G401.6 (cell line): Measurements from ENCODE around the gene CAB39.

Source experiments
- FAIRE-seq: peaks from 2 replicates; lab custom pipeline; 2012; peaks lifted over from hg19 to GRCh38; lab: Jason Lieb, UNC

CAB39 gene

GRCh38 chr2:230712443-230713330 is at the start of gene CAB39:
Gene CAB39 (plus strand): TSS chr2:230712842. CDS start chr2:230760002, 47,160 bp downstream.
- no peak for FAIRE-seq

GRCh38 chr2:230664128-230664527 is 48.5 kb upstream of the CAB39 start:
- no peak for FAIRE-seq

GRCh38 chr2:230664844-230665243 is 47.8 kb upstream of the CAB39 start:
- FAIRE-seq: no peak

GRCh38 chr2:230665263-230665691 is 47.4 kb upstream of the CAB39 start:
- FAIRE-seq: no peak

GRCh38 chr2:230666446-230666845 is 46.2 kb upstream of the CAB39 start:
- FAIRE-seq: no peak

GRCh38 chr2:230666885-230667712 is 45.5 kb upstream of the CAB39 start:
- FAIRE-seq: no peak

GRCh38 chr2:230668184-230668938 is 44.3 kb upstream of the CAB39 start:
- no peak for FAIRE-seq

GRCh38 chr2:230668939-230669303 is 43.7 kb upstream of the CAB39 start:
- no peak for FAIRE-seq

GRCh38 chr2:230669386-230669950 is 43.2 kb upstream of the CAB39 start:
- no peak for FAIRE-seq

- FAIRE-seq: no peak
These were observed 41.5 kb upstream of the CAB39 start for GRCh38 chr2:230671117-230671516.

- no peak for FAIRE-seq
These were observed 39.8 kb upstream of the CAB39 start for GRCh38 chr2:230672836-230673235.

GRCh38 chr2:230674401-230674800 is 38.2 kb upstream of the CAB39 start:
- no peak for FAIRE-seq

GRCh38 chr2:230674966-230675672 is 37.5 kb upstream of the CAB39 start:
- FAIRE-seq: no peak

- FAIRE-seq: no peak
These were observed 36.1 kb upstream of the CAB39 start for GRCh38 chr2:230676546-230676945.

GRCh38 chr2:230677201-230677946 is 35.3 kb upstream of the CAB39 start:
- FAIRE-seq: no peak

GRCh38 chr2:230678018-230678417 is 34.6 kb upstream of the CAB39 start:
- FAIRE-seq: no peak

GRCh38 chr2:230678451-230678850 is 34.2 kb upstream of the CAB39 start:
- no peak for FAIRE-seq

- FAIRE-seq: no peak
These were observed 32.0 kb upstream of the CAB39 start for GRCh38 chr2:230680463-230681170.

- no peak for FAIRE-seq
These were observed 31.5 kb upstream of the CAB39 start for GRCh38 chr2:230681171-230681545.

GRCh38 chr2:230682546-230682945 is 30.1 kb upstream of the CAB39 start:
- FAIRE-seq: no peak
